HepG2 (cell line): ENCODE results near the gene LLGL1. TPM values are rescaled to one million over a fixed set of nuclear protein-coding genes. Genes with fewer than 3 reads are reported as not detected.

Experiments used
- ATAC-seq: fragments of 200-7000 bp; cut with Tn5 transposase; 3 replicates; pipeline ENCODE4 v1.9.1; 2020; ENCODE audit warnings: mild to moderate bottlenecking, moderate library complexity
- BruUV-seq: library from RNA; stranded (reverse); fragments of 400-500 nt; replicated peaks from 2 replicates; lab custom pipeline; 2021; lab: Mats Ljungman, UMichigan
- CTCF ChIA-PET: fragments of 300-600 bp; formaldehyde crosslinking; extraction: SDS; loops from one replicate; lab custom pipeline; 2021; ENCODE audit warnings: low total read pairs, inconsistent platforms, low intra/inter-chr PET ratio; lab: Yijun Ruan, JAX
- POLR2A ChIA-PET: fragments of 350-600 bp; sonication (Branson Sonifier 250); formaldehyde crosslinking; loops from one replicate; lab custom pipeline; 2020; ENCODE audit warnings: antibody characterized with exemption, inconsistent platforms; lab: Yijun Ruan, JAX
- DNase-seq: peaks from one replicate; pipeline ENCODE4 v3.0.0-alpha.2; 2015; ENCODE audit warnings: low spot score
- FAIRE-seq: peaks from 3 replicates; lab custom pipeline; 2011; peaks lifted over from hg19 to GRCh38; lab: Jason Lieb, UNC
- H2AFZ ChIP-seq: one replicate; pipeline ENCODE4 v1.6.1; 2011; ENCODE audit warnings: low read length, inconsistent platforms
- H3K27ac ChIP-seq: fragments of 300-600 bp; 3 replicates; pipeline ENCODE4 v1.8.0; 2011; ENCODE audit warnings: mixed run types, mild to moderate bottlenecking, mixed read lengths, low read length, inconsistent platforms; ENCODE audit not compliant: insufficient read depth; ENCODE audit errors: extremely low read length
- H3K27me3 ChIP-seq, 2 experiments: fragments of 200-600 bp in 1 of 2; 2 replicates in 1 of 2; 3 replicates in 1 of 2; pipeline versions ENCODE4 v1.6.0 to v1.8.0; 2011; ENCODE audit warnings: low read length in 2 of 2, mild to moderate bottlenecking in 2 of 2, moderate library complexity in 2 of 2, inconsistent platforms in 1 of 2; ENCODE audit not compliant: insufficient read depth in 2 of 2, control insufficient read depth in 1 of 2
- H3K36me3 ChIP-seq, 2 experiments: fragments of 200-600 bp in 1 of 2; replicated peaks in 1 of 2; 2 replicates in 1 of 2; 3 replicates in 1 of 2; pipeline versions ENCODE4 v1.5.1 to v1.8.0; 2011; ENCODE audit warnings: low read length in 2 of 2, inconsistent platforms in 1 of 2; ENCODE audit not compliant: insufficient read depth in 2 of 2, control insufficient read depth in 1 of 2
- H3K4me1 ChIP-seq: 2 replicates; pipeline ENCODE4 v1.5.1; 2012; ENCODE audit warnings: low read length, inconsistent platforms; ENCODE audit not compliant: insufficient read depth
- H3K4me2 ChIP-seq: 2 replicates; pipeline ENCODE4 v1.6.0; 2011; ENCODE audit warnings: low read depth, low read length, inconsistent platforms
- H3K4me3 ChIP-seq, 3 experiments: fragments of 200-600 bp in 1 of 3; sonication (generic), shearing (Covaris generic) in 1 of 3; replicated peaks in 1 of 3; 2 replicates each; pipeline ENCODE4 v1.5.1; 2011 to 2016; ENCODE audit warnings: low read length in 3 of 3, inconsistent platforms in 2 of 3, low read depth in 2 of 3, mild to moderate bottlenecking in 2 of 3, control low read depth in 1 of 3, mixed read lengths in 1 of 3; ENCODE audit not compliant: insufficient read depth in 1 of 3
- H3K79me2 ChIP-seq: one replicate; pipeline ENCODE4 v1.6.1; 2011; ENCODE audit warnings: low read length, inconsistent platforms; ENCODE audit not compliant: insufficient read depth
- H3K9ac ChIP-seq: 2 replicates; pipeline ENCODE4 v1.6.0; 2011; ENCODE audit warnings: mild to moderate bottlenecking, low read depth, low read length, inconsistent platforms; ENCODE audit not compliant: insufficient read depth
- H3K9me3 ChIP-seq: 2 replicates; pipeline ENCODE4 v1.5.1; 2012; ENCODE audit warnings: mild to moderate bottlenecking, low read length
- H4K20me1 ChIP-seq: 2 replicates; pipeline ENCODE4 v1.6.0; 2011; ENCODE audit warnings: inconsistent platforms, mild to moderate bottlenecking, low read length, moderate library complexity; ENCODE audit not compliant: insufficient read depth
- ARID3A ChIP-seq: IDR thresholded peaks from 2 replicates; pipeline ENCODE4 v1.6.1; 2012; ENCODE audit warnings: low read depth, low read length, improper control_type of control experiment
- FOXO1 ChIP-seq: sonication (generic); formaldehyde crosslinking; IDR thresholded peaks from 2 replicates; pipeline ENCODE4 v1.4.0; 2020; ENCODE audit warnings: missing genetic modification reagents
- HDAC6 ChIP-seq: fragments of 200-600 bp; sonication (generic); IDR thresholded peaks from 2 replicates; pipeline ENCODE4 v1.7.0; 2017; ENCODE audit warnings: mild to moderate bottlenecking, antibody characterized with exemption, low read length, low read depth
- HNF1A ChIP-seq, 2 experiments: sonication (generic) in 1 of 2; formaldehyde crosslinking in 1 of 2; IDR thresholded peaks; 2 replicates each; pipeline versions ENCODE4 v1.4.0 to v1.6.1; 2016 to 2020; ENCODE audit warnings: borderline replicate concordance in 1 of 2, low read depth in 1 of 2, mild to moderate bottlenecking in 1 of 2, missing genetic modification reagents in 1 of 2
- MAX ChIP-seq: IDR thresholded peaks from 2 replicates; pipeline ENCODE4 v1.6.1; 2012; ENCODE audit warnings: inconsistent platforms
- MED13 ChIP-seq: sonication (generic); formaldehyde crosslinking; IDR thresholded peaks from 2 replicates; pipeline ENCODE4 v1.5.0; 2020; ENCODE audit warnings: missing genetic modification reagents
- MXD3 ChIP-seq: IDR thresholded peaks from 2 replicates; pipeline ENCODE4 v1.6.1; 2016; ENCODE audit warnings: mild to moderate bottlenecking, missing biosample characterization, missing genetic modification reagents
- SAP130 ChIP-seq: IDR thresholded peaks from 2 replicates; pipeline ENCODE4 v1.6.1; 2016; ENCODE audit warnings: low read depth
- SMARCE1 ChIP-seq: fragments of 450-650 bp; IDR thresholded peaks from 2 replicates; pipeline ENCODE4 v1.6.1; 2017; ENCODE audit warnings: borderline replicate concordance
- STAT5B ChIP-seq: sonication (generic); formaldehyde crosslinking; IDR thresholded peaks from 2 replicates; pipeline ENCODE4 v1.4.0; 2020; ENCODE audit warnings: missing genetic modification reagents
- TRIM22 ChIP-seq: fragments of 450-650 bp; IDR thresholded peaks from 2 replicates; pipeline ENCODE4 v1.6.1; 2017
- ZBTB8A ChIP-seq: sonication (generic); formaldehyde crosslinking; IDR thresholded peaks from 2 replicates; pipeline ENCODE4 v1.4.0; 2020; ENCODE audit warnings: mild to moderate bottlenecking, low read depth, missing genetic modification reagents, borderline replicate concordance
- ZNF335 ChIP-seq: sonication (generic); formaldehyde crosslinking; IDR thresholded peaks from 2 replicates; pipeline ENCODE4 v1.4.0; 2020; ENCODE audit warnings: missing genetic modification reagents
- ZNF562 ChIP-seq: sonication (generic); formaldehyde crosslinking; IDR thresholded peaks from 2 replicates; pipeline ENCODE4 v1.8.0; 2022; ENCODE audit warnings: missing genetic modification reagents, borderline replicate concordance
- ZNF747 ChIP-seq: sonication (generic); formaldehyde crosslinking; IDR thresholded peaks from 2 replicates; pipeline ENCODE4 v1.8.1; 2023; ENCODE audit warnings: missing genetic modification reagents, mild to moderate bottlenecking, borderline replicate concordance
- ZSCAN29 ChIP-seq: sonication (generic); formaldehyde crosslinking; conservative IDR thresholded peaks from 2 replicates; pipeline ENCODE4 v1.4.0; 2020; ENCODE audit warnings: mild to moderate bottlenecking, missing genetic modification reagents
- ZSCAN9 ChIP-seq: IDR thresholded peaks from 2 replicates; pipeline ENCODE4 v1.6.1; 2016; ENCODE audit warnings: borderline replicate concordance
- WGBS: methylation state at CpG from one replicate; pipeline ENCODE4 v1.1.6; 2017; ENCODE audit warnings: low lambda C conversion rate; 5-methylcytosine and 5-hydroxymethylcytosine counted together
- in situ Hi-C: cut with HindIII; loops from 2 replicates; pipeline ENCODE4 v1.10.0; 2017; ENCODE audit warnings: low pct_unique_long_range_greater_than_20kb; ENCODE audit not compliant: extremely low pct_ligation_motif_present
- intact Hi-C: fragments of 100-400 bp; cut with micrococcal nuclease; formaldehyde crosslinking; loops from one replicate; pipeline ENCODE4 v1.10.0; 2022; ENCODE audit not compliant: unreplicated experiment
- polyA plus RNA-seq, 8 experiments: library from polyadenylated mRNA; depleted of rRNA in 3 of 8; stranded (reverse) in 7 of 8; unstranded in 1 of 8; fragments of >200 nt; fragmentation: Illumina TruSeq in 4 of 8; extraction: Trizol in 4 of 8; gene quantifications; 2 replicates each; pipeline versions ENCODE4 v1.2.1 to v1.2.3, GENCODE V29; 2011 to 2016; ENCODE audit warnings: low read depth in 4 of 8, missing spikeins in 1 of 8, mixed read lengths in 1 of 8; ENCODE audit not compliant: insufficient read depth in 1 of 8
- total RNA-seq, 5 experiments: library from RNA; depleted of rRNA; stranded (reverse); fragments of >200 nt; fragmentation: Illumina TruSeq; extraction: Trizol; gene quantifications; 2 replicates each; pipeline ENCODE4 v1.2.3, GENCODE V29; 2016; ENCODE audit warnings: low read depth in 1 of 5

The LLGL1 gene
- total and polyA plus RNA-seq, 2 of the 13 experiments (the other 11 are each of a cell fraction or from before 2014, with no cell fraction given): 15.0 to 15.3 TPM

DNA sequence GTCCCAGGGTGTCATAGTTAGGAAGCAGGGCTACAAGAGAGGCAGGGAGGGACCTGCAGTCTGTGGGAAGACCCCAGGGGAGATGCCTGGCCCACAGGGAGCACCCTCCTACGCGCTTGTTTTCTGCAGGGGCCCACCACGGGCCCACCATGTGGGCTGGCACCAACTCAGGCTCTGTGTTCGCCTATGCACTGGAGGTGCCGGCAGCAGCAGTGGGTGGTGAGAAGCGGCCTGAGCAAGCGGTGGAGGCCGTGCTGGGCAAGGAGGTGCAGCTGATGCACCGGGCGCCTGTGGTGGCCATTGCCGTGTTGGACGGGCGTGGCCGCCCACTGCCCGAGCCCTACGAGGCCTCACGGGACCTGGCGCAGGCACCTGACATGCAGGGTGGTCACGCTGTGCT, 15.0 kb downstream of the LLGL1 start:
- Histone ChIP-seq H3K4me2 (no peak overlapping the region), H3K79me2 (no peaks in the 10 kb centered on the region), H3K27ac (no peak overlapping the region), H3K36me3 (peaks cover 12 to 14% of the 10 kb centered on the region in 2 experiments; a peak in 4 of 5 replicates), H2AFZ (no peak overlapping the region), H4K20me1 (no peaks in the 10 kb centered on the region), H3K9me3 (no peaks in the 10 kb centered on the region), H3K9ac (no peak overlapping the region), H3K4me3 (no peak overlapping the region), H3K4me1 (no peaks in the 10 kb centered on the region), H3K27me3 (no peaks in the 10 kb centered on the region)
- no peak for FAIRE-seq
- ATAC-seq: no peak
- DNase-seq: no peak
- intact Hi-C loops (no loop called here), in situ Hi-C loops (no loop called here)
- ChIA-PET POLR2A (no interaction called here), CTCF (no interaction called here)
- BruUV-seq: no TSS peak
- WGBS: 97% methylated on average over 11 of the region's 19 CpGs
- no peak for TF ChIP-seq MAX
- no peak for TF ChIP-seq ZBTB8A (CRISPR knock-in tag)
- no peak for TF ChIP-seq ZNF335 (CRISPR knock-in tag)
- no peak for TF ChIP-seq ARID3A
- TF ChIP-seq ZSCAN9 (CRISPR knock-in tag): no peak
- TF ChIP-seq HNF1A (IDR thresholded peaks at IDR 0.05; ENCODE audit: low read depth): no peak
- no peak for TF ChIP-seq HNF1A (CRISPR knock-in tag; IDR thresholded peaks at IDR 0.05; ENCODE audit: borderline replicate concordance)
- no peak for TF ChIP-seq MED13 (CRISPR knock-in tag)
- no peak for TF ChIP-seq FOXO1 (CRISPR knock-in tag)
- TF ChIP-seq SMARCE1: no peak
- no peak for TF ChIP-seq MXD3 (CRISPR knock-in tag)
- TF ChIP-seq STAT5B (CRISPR knock-in tag): no peak
- TF ChIP-seq HDAC6: no peak
- TF ChIP-seq TRIM22: no peak
- no peak for TF ChIP-seq ZNF747 (CRISPR knock-in tag)
- TF ChIP-seq SAP130 (CRISPR knock-in tag): no peak
- TF ChIP-seq ZSCAN29 (CRISPR knock-in tag): no peak
- no peak for TF ChIP-seq ZNF562 (CRISPR knock-in tag)
